Activated naive CD8-positive, alpha-beta T cell treated with anti-CD3 and anti-CD28 coated beads, Interleukin-2, amount 10 ng/mL, durations not matched to agents 7 days and 5 days (primary cell): ENCODE results near the gene CD4. TPM values are rescaled to one million over a fixed set of nuclear protein-coding genes. Genes with fewer than 3 reads are reported as not detected.

ENCODE experiments used
- ATAC-seq: fragments of 150-1000 bp; cut with Tn5 transposase; one replicate; pipeline ENCODE4 v1.10.0; 2021; ENCODE audit warnings: low read depth, moderate library complexity
- POLR2A ChIA-PET: fragments of 350-600 bp; sonication (Branson Sonifier 250); formaldehyde crosslinking; loops from one replicate; lab custom pipeline; 2021; ENCODE audit warnings: antibody characterized with exemption; lab: Charles Lee
- DNase-seq: peaks from one replicate; pipeline ENCODE4 v3.0.0; 2021
- H3K27ac Mint-ChIP-seq: one replicate; pipeline ENCODE4 v1.8.0; 2022; ENCODE audit warnings: mild to moderate bottlenecking, mixed read lengths
- H3K27me3 Mint-ChIP-seq: one replicate; pipeline ENCODE4 v1.8.0; 2022; ENCODE audit warnings: mild to moderate bottlenecking, moderate library complexity, mixed read lengths
- H3K36me3 Mint-ChIP-seq: one replicate; pipeline ENCODE4 v1.8.0; 2021; ENCODE audit warnings: mild to moderate bottlenecking, mixed read lengths
- H3K4me1 Mint-ChIP-seq: one replicate; pipeline ENCODE4 v1.8.0; 2021; ENCODE audit warnings: mixed read lengths
- H3K4me3 Mint-ChIP-seq: one replicate; pipeline ENCODE4 v1.8.0; 2022; ENCODE audit warnings: mild to moderate bottlenecking, moderate library complexity, mixed read lengths
- H3K9me3 Mint-ChIP-seq: one replicate; pipeline ENCODE4 v1.8.0; 2021; ENCODE audit warnings: mixed read lengths
- total RNA-seq, 2 experiments: library from RNA; stranded (reverse); gene quantifications; one replicate each; pipeline ENCODE4 v1.2.3, GENCODE V29; 2021

Gene CD4
- total RNA-seq, 2 experiments from 2014 or later: 2.6 to 3.0 TPM

- Mint-ChIP-seq H3K27me3 (no peaks in the 10 kb centered on the region), H3K4me1 (peaks cover 3% of the 10 kb centered on the region), H3K4me3 (no peak overlapping the region), H3K36me3 (peaks cover 14% of the 10 kb centered on the region), H3K27ac (no peak overlapping the region), H3K9me3 (no peaks in the 10 kb centered on the region)
- POLR2A ChIA-PET: interaction anchor here (1.0 to 1.5 kb wide), 3 partner anchors 10 to 30 kb away, joined by 3 read pairs; partner anchors contain the start of gene SPSB2
- no peak for ATAC-seq
- no peak for DNase-seq
Observed at GRCh38 chr12:6843118-6843902, 54.0 kb downstream of the CD4 start.

GRCh38 chr12:6845395-6845794 is 56.1 kb downstream of the CD4 start:
- no peak for ATAC-seq
- H3K27me3 Mint-ChIP-seq: no peaks in the 10 kb centered on the region
- H3K36me3 Mint-ChIP-seq: peaks cover 28% of the 10 kb centered on the region
- H3K9me3 Mint-ChIP-seq: no peaks in the 10 kb centered on the region
- no peak for DNase-seq
- H3K4me3 Mint-ChIP-seq: no peak overlapping the region
- peaks cover 18% of the 10 kb centered on the region for H3K4me1 Mint-ChIP-seq
- H3K27ac Mint-ChIP-seq: no peak overlapping the region
- POLR2A ChIA-PET: interaction anchor here (1.0 kb wide), 1 partner anchor 22 kb away, joined by 4 read pairs; the partner anchor contains the start of gene TPI1

GRCh38 chr12:6846316-6846869 is 57.1 kb downstream of the CD4 start:
- Mint-ChIP-seq H3K4me3 (no peak overlapping the region), H3K4me1 (peaks cover 21% of the 10 kb centered on the region), H3K9me3 (no peaks in the 10 kb centered on the region), H3K27me3 (no peaks in the 10 kb centered on the region), H3K36me3 (peaks cover 32% of the 10 kb centered on the region), H3K27ac (no peak overlapping the region)
- ATAC-seq: no peak
- POLR2A ChIA-PET: interaction anchor here (1.0 kb wide), 1 partner anchor 21 kb away, joined by 4 read pairs; the partner anchor contains the start of gene TPI1
- DNase-seq: no peak

- ATAC-seq: no peak
- Mint-ChIP-seq H3K36me3 (peaks cover 32% of the 10 kb centered on the region), H3K27me3 (no peaks in the 10 kb centered on the region), H3K4me3 (no peak overlapping the region), H3K4me1 (peaks cover 21% of the 10 kb centered on the region), H3K27ac (peak overlapping the region; percentile 57), H3K9me3 (no peaks in the 10 kb centered on the region)
- POLR2A ChIA-PET: interaction anchor here (0.7 to 1.4 kb wide), 2 partner anchors 19 to 158 kb away, joined by 3 to 6 read pairs; partner anchors contain the start of genes TPI1 and ZNF384
- DNase-seq: no peak
Observed at GRCh38 chr12:6847676-6848075, 58.3 kb downstream of the CD4 start.

- DNase-seq (no peak), ATAC-seq (no peak)
- H3K4me3 Mint-ChIP-seq: peak overlapping the region; percentile 96
- peaks cover 35% of the 10 kb centered on the region for H3K4me1 Mint-ChIP-seq
- peaks cover 34% of the 10 kb centered on the region for H3K36me3 Mint-ChIP-seq
- POLR2A ChIA-PET: interaction anchor here (1.4 to 7.2 kb wide), 3 partner anchors 8 to 17 kb away, joined by 4 to 106 read pairs (median 20); partner anchors contain the start of genes GNB3 and TPI1
- H3K27me3 Mint-ChIP-seq: no peaks in the 10 kb centered on the region
- H3K9me3 Mint-ChIP-seq: no peaks in the 10 kb centered on the region
- H3K27ac Mint-ChIP-seq: peak overlapping the region; percentile 69
Observed at GRCh38 chr12:6849427-6849826, 60.1 kb downstream of the CD4 start.

GRCh38 chr12:6849976-6850560 is 60.7 kb downstream of the CD4 start:
- H3K36me3 Mint-ChIP-seq: peaks cover 34% of the 10 kb centered on the region

GRCh38 chr12:6850796-6851152 is 61.4 kb downstream of the CD4 start:
- Mint-ChIP-seq H3K36me3 (peaks cover 34% of the 10 kb centered on the region), H3K27ac (peak overlapping the region; percentile 99), H3K4me3 (peak overlapping the region; percentile 96), H3K27me3 (no peaks in the 10 kb centered on the region), H3K4me1 (peaks cover 37% of the 10 kb centered on the region), H3K9me3 (no peaks in the 10 kb centered on the region)
- DNase-seq: no peak
- ATAC-seq: no peak
- POLR2A ChIA-PET: interaction anchor here (0.6 to 7.2 kb wide), 26 partner anchors 10 to 318 kb away, joined by 3 to 106 read pairs (median 10); partner anchors contain the start of genes C12orf57, C1RL, COPS7A and ENO2

More at GRCh38 chr12:6849976-6850560, 60.7 kb downstream of the CD4 start:
- Mint-ChIP-seq H3K27me3 (no peaks in the 10 kb centered on the region), H3K9me3 (no peaks in the 10 kb centered on the region), H3K27ac (peak overlapping the region; percentile 84), H3K4me3 (peak overlapping the region; percentile 96), H3K4me1 (peaks cover 37% of the 10 kb centered on the region)
- DNase-seq (no peak), ATAC-seq (no peak)
- POLR2A ChIA-PET: interaction anchor here (0.5 to 7.2 kb wide), 4 partner anchors 9 to 123 kb away, joined by 3 to 106 read pairs (median 13); partner anchors contain the start of genes GNB3 and TPI1

GRCh38 chr12:6851153-6851920 is 62.0 kb downstream of the CD4 start, which contains the start of gene CDCA3:
Gene CDCA3 (minus strand): TSS chr12:6851286. CDS start chr12:6850952, 334 bp downstream.
- DNase-seq (peak; percentile 86), ATAC-seq (peak; percentile 55)
- POLR2A ChIA-PET: interaction anchor here (0.6 to 7.2 kb wide), 37 partner anchors 9 to 1232 kb away, joined by 3 to 106 read pairs (median 5); partner anchors contain the start of genes C12orf57, C1RL, COPS7A and ENO2
- H3K36me3 Mint-ChIP-seq: peaks cover 34% of the 10 kb centered on the region
- no peaks in the 10 kb centered on the region for H3K9me3 Mint-ChIP-seq
- H3K4me1 Mint-ChIP-seq: peaks cover 37% of the 10 kb centered on the region
- no peaks in the 10 kb centered on the region for H3K27me3 Mint-ChIP-seq
- peak within 1 kb of the TSS; percentile 96 for H3K4me3 Mint-ChIP-seq
- peak within 1 kb of the TSS; percentile 99 for H3K27ac Mint-ChIP-seq

- no peaks in the 10 kb centered on the region for H3K27me3 Mint-ChIP-seq
- POLR2A ChIA-PET: interaction anchor here (0.6 to 7.2 kb wide), 37 partner anchors 9 to 400 kb away, joined by 3 to 106 read pairs (median 5); partner anchors contain the start of genes C12orf57, C1RL, COPS7A and GNB3
- peak; percentile 79 for ATAC-seq
- H3K4me3 Mint-ChIP-seq: peak within 1 kb of the TSS; percentile 96
- no peaks in the 10 kb centered on the region for H3K9me3 Mint-ChIP-seq
- peaks cover 37% of the 10 kb centered on the region for H3K4me1 Mint-ChIP-seq
- peaks cover 30% of the 10 kb centered on the region for H3K36me3 Mint-ChIP-seq
- DNase-seq: peak; percentile 94
- H3K27ac Mint-ChIP-seq: peak within 1 kb of the TSS; percentile 99
Observed at GRCh38 chr12:6851921-6852650, 62.8 kb downstream of the CD4 start, which contains the start of gene USP5. Gene USP5 (plus strand): TSS chr12:6852150. CDS start chr12:6852180, 30 bp downstream.

- POLR2A ChIA-PET: interaction anchor here (0.8 to 7.2 kb wide), 25 partner anchors 8 to 400 kb away, joined by 3 to 106 read pairs (median 9); partner anchors contain the start of genes C12orf57, C1RL, COPS7A and GNB3
- H3K9me3 Mint-ChIP-seq: no peaks in the 10 kb centered on the region
- ATAC-seq (no peak), DNase-seq (peak; percentile 63)
- H3K4me1 Mint-ChIP-seq: peaks cover 35% of the 10 kb centered on the region
- peak overlapping the region; percentile 96 for H3K4me3 Mint-ChIP-seq
- peaks cover 30% of the 10 kb centered on the region for H3K36me3 Mint-ChIP-seq
- peak overlapping the region; percentile 99 for H3K27ac Mint-ChIP-seq
- no peaks in the 10 kb centered on the region for H3K27me3 Mint-ChIP-seq
Observed at GRCh38 chr12:6852651-6853354, 63.5 kb downstream of the CD4 start.

GRCh38 chr12:6853626-6854025 is 64.3 kb downstream of the CD4 start:
- ATAC-seq: no peak
- DNase-seq: no peak
- H3K27me3 Mint-ChIP-seq: no peaks in the 10 kb centered on the region
- H3K27ac Mint-ChIP-seq: peak overlapping the region; percentile 99
- peak overlapping the region; percentile 96 for H3K4me3 Mint-ChIP-seq
- POLR2A ChIA-PET: interaction anchor here (0.5 to 7.2 kb wide), 8 partner anchors 13 to 175 kb away, joined by 3 to 106 read pairs (median 22); partner anchors contain the start of genes GNB3, MLF2, SPSB2 and TPI1
- H3K4me1 Mint-ChIP-seq: peaks cover 32% of the 10 kb centered on the region
- no peaks in the 10 kb centered on the region for H3K9me3 Mint-ChIP-seq
- peaks cover 27% of the 10 kb centered on the region for H3K36me3 Mint-ChIP-seq
